Endodermal cell (in vitro differentiated cells): ENCODE results near the gene SON. TPM values are rescaled to one million over a fixed set of nuclear protein-coding genes. Genes with fewer than 3 reads are reported as not detected.
"Not testable (repeated sequence)": the region's sequence is repeated elsewhere in the genome, so short reads cannot be mapped to it uniquely, and the experiment has no call there.

Experiments used
- DNase-seq: peaks from one replicate; pipeline ENCODE4 v3.0.0-alpha.2; 2017
- H3K27ac ChIP-seq: 2 replicates; pipeline ENCODE4 v1.5.1; 2013; ENCODE audit warnings: mild to moderate bottlenecking, low read depth, low read length, moderate library complexity
- H3K27me3 ChIP-seq: 2 replicates; pipeline ENCODE4 v1.6.1; 2013; ENCODE audit warnings: mild to moderate bottlenecking, low read length, moderate library complexity; ENCODE audit not compliant: insufficient read depth, control insufficient read depth, poor library complexity, severe bottlenecking
- H3K36me3 ChIP-seq: 2 replicates; pipeline ENCODE4 v1.7.0; 2013; ENCODE audit warnings: mild to moderate bottlenecking, low read length, moderate library complexity; ENCODE audit not compliant: control insufficient read depth, insufficient read depth
- H3K4me1 ChIP-seq: one replicate; pipeline ENCODE4 v1.7.0; 2013; ENCODE audit warnings: low read length; ENCODE audit not compliant: control insufficient read depth, insufficient read depth
- H3K4me3 ChIP-seq: 2 replicates; pipeline ENCODE4 v1.5.1; 2013; ENCODE audit warnings: mild to moderate bottlenecking, low read length, moderate library complexity
- H3K9ac ChIP-seq: 2 replicates; pipeline ENCODE4 v1.6.1; 2013; ENCODE audit warnings: mild to moderate bottlenecking, low read length, moderate library complexity; ENCODE audit not compliant: poor library complexity, severe bottlenecking; ENCODE audit errors: extremely low read depth
- H3K9me3 ChIP-seq: 2 replicates; pipeline ENCODE4 v1.6.1; 2013; ENCODE audit warnings: mild to moderate bottlenecking, low read length, moderate library complexity; ENCODE audit not compliant: control insufficient read depth
- H3K27ac Mint-ChIP-seq: 2 replicates; pipeline ENCODE4 v1.8.0; 2020; ENCODE audit warnings: mixed read lengths
- H3K27me3 Mint-ChIP-seq: 2 replicates; pipeline ENCODE4 v1.8.0; 2021; ENCODE audit warnings: mild to moderate bottlenecking, mixed read lengths; ENCODE audit not compliant: insufficient read depth
- H3K36me3 Mint-ChIP-seq: 2 replicates; pipeline ENCODE4 v1.8.0; 2020; ENCODE audit warnings: low read depth, mixed read lengths
- H3K4me1 Mint-ChIP-seq: 2 replicates; pipeline ENCODE4 v1.8.0; 2020; ENCODE audit warnings: mixed read lengths
- H3K4me3 Mint-ChIP-seq: 2 replicates; pipeline ENCODE4 v1.8.0; 2020; ENCODE audit warnings: mild to moderate bottlenecking, moderate library complexity, mixed read lengths
- H3K9me3 Mint-ChIP-seq: 2 replicates; pipeline ENCODE4 v1.8.0; 2020; ENCODE audit warnings: mild to moderate bottlenecking, mixed read lengths
- WGBS, 2 experiments: methylation state at CpG; one replicate each; pipeline versions ENCODE4 v1.1.5 to v1.1.7; 2013; ENCODE audit warnings: missing lambda C conversion rate in 2 of 2, mixed read lengths in 1 of 2; ENCODE audit not compliant: insufficient coverage in 1 of 2, insufficient read length in 1 of 2; 5-methylcytosine and 5-hydroxymethylcytosine counted together
- total RNA-seq, 2 donors: library from RNA; stranded (reverse); fragmentation: NEBNext Ultra II Directional in 1 of 2; extraction: Animal tissue kit (Norgen Biotek cat#: 25700) in 1 of 2; gene quantifications; 2 replicates in 1 of 2; 3 replicates in 1 of 2; pipeline ENCODE4 v1.2.1, GENCODE V29; 2021
- TF ChIP-seq, protein P1 (sequence below): fragments of 200-600 bp; sonication (generic); conservative IDR thresholded peaks from 2 replicates; pipeline ENCODE4 v1.5.0; 2021; ENCODE audit warnings: antibody characterized with exemption, mild to moderate bottlenecking

The SON gene
- total RNA-seq, 2 donors from 2014 or later: 283 to 337 TPM

DNA sequence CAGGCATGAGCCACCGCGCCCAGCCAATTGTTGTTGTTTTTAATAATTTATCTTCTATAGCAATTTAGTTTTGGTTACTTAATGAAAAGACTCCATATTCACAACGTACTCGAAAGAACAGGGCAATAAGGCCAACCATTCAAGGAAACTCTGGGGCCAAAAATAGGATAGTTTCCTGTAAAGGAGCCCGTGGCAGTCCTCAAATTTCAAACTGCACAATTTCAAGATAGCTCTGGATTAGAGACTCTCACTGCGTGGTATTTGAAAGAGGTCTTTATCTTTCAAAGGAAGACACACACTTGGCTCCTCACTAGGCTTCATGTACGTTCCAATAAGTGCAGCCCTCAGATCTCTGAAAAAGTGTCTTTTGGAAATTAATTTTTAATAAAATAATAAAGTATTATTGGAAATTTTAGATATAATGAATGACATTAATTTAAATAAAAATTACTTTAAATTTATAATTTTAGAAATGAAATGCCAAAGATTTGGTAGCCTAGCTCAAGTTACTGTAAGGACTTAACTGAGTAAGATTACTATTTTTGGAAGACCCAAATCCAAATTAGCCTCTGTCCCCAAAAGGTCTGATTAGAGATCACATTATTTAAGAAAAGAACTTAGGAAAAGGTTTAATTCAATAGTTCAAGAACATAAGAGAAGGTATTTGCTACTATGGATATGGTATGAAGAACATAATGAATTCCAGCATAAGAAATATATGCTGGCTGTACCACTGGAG, 68.3 kb downstream of the SON start:
- H3K4me3 ChIP-seq: no peak overlapping the region
- H3K9ac ChIP-seq: no peak overlapping the region
- peaks cover 44% of the 10 kb centered on the region for H3K36me3 ChIP-seq
- 94 to 100% methylated on average over 2 to 5 of the region's 7 CpGs for WGBS, 2 experiments
- H3K9me3 ChIP-seq: no peaks in the 10 kb centered on the region
- no peak overlapping the region for H3K27ac Mint-ChIP-seq
- no peak overlapping the region for H3K27ac ChIP-seq
- no peaks in the 10 kb centered on the region for H3K27me3 ChIP-seq
- peaks cover 22% of the 10 kb centered on the region for H3K36me3 Mint-ChIP-seq
- TF ChIP-seq, protein P1, sequence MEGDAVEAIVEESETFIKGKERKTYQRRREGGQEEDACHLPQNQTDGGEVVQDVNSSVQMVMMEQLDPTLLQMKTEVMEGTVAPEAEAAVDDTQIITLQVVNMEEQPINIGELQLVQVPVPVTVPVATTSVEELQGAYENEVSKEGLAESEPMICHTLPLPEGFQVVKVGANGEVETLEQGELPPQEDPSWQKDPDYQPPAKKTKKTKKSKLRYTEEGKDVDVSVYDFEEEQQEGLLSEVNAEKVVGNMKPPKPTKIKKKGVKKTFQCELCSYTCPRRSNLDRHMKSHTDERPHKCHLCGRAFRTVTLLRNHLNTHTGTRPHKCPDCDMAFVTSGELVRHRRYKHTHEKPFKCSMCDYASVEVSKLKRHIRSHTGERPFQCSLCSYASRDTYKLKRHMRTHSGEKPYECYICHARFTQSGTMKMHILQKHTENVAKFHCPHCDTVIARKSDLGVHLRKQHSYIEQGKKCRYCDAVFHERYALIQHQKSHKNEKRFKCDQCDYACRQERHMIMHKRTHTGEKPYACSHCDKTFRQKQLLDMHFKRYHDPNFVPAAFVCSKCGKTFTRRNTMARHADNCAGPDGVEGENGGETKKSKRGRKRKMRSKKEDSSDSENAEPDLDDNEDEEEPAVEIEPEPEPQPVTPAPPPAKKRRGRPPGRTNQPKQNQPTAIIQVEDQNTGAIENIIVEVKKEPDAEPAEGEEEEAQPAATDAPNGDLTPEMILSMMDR: no peak
- no peaks in the 10 kb centered on the region for H3K27me3 Mint-ChIP-seq
- no peak for DNase-seq
- no peaks in the 10 kb centered on the region for H3K9me3 Mint-ChIP-seq
- H3K4me1 Mint-ChIP-seq: no peaks in the 10 kb centered on the region
- H3K4me1 ChIP-seq: no peaks in the 10 kb centered on the region
- no peak overlapping the region for H3K4me3 Mint-ChIP-seq

DNA sequence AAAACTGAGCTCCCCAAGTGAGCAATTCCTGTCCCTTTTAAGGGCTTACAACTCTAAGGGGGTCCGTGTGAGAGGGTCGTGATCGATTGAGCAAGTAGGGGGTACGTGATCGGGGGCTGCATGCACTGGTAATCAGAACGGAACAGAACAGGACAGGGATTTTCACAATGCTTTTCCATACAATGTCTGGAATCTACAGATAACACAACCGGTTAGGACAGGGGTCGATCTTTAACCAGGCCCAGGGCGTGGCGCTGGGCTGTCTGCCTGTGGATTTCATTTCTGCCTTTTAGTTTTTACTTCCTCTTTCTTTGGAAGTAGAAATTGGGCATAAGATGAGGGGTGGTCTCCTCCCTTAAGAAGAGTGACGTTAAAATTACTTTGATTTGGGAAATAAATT, 74.7 kb downstream of the SON start:
- not testable (repeated sequence) for H3K27me3 ChIP-seq, H3K4me1 ChIP-seq, DNase-seq, H3K27me3 Mint-ChIP-seq, H3K9me3 ChIP-seq, H3K9me3 Mint-ChIP-seq, H3K27ac Mint-ChIP-seq, H3K27ac ChIP-seq, H3K9ac ChIP-seq, H3K4me1 Mint-ChIP-seq, H3K4me3 Mint-ChIP-seq, H3K4me3 ChIP-seq
- peaks cover 50% of the 10 kb centered on the region for H3K36me3 Mint-ChIP-seq
- peaks cover 49% of the 10 kb centered on the region for H3K36me3 ChIP-seq
- WGBS, 2 experiments: 99% methylated on average over 11 of the region's 11 CpGs; no CpG with 5 or more reads in 1 of the 2 experiments

DNA sequence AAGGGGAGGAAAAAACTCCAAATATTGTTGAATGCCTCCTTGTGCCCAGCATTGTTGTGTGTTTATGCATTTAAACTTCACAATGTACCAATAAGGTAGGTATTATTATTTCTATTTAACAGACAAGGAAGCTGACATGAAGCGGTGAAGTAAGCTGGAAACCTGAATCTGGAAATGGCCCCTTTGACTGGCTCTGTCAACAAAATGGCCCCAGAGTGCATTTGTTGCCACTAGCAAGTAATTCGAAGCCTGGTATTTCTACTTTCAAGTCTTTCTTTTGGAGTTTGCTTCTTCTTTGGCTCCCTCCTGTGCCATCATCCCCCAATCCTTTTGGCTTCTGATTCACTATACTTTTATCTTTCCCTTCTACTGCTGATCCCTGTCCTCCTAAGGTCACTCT, 75.6 kb downstream of the SON start:
- H3K9me3 ChIP-seq: no peaks in the 10 kb centered on the region
- Mint-ChIP-seq H3K36me3 (peaks cover 52% of the 10 kb centered on the region), H3K4me3 (no peak overlapping the region), H3K27ac (no peak overlapping the region), H3K9me3 (peaks cover 7% of the 10 kb centered on the region), H3K27me3 (no peaks in the 10 kb centered on the region), H3K4me1 (peaks cover 7% of the 10 kb centered on the region)
- no peaks in the 10 kb centered on the region for H3K4me1 ChIP-seq
- no peak overlapping the region for H3K9ac ChIP-seq
- no peak for DNase-seq
- H3K4me3 ChIP-seq: no peak overlapping the region
- no peaks in the 10 kb centered on the region for H3K27me3 ChIP-seq
- TF ChIP-seq, protein P1: no peak
- peak overlapping the region; percentile 9 for H3K27ac ChIP-seq
- H3K36me3 ChIP-seq: peaks cover 44% of the 10 kb centered on the region
- WGBS, 2 experiments: 83 to 94% methylated on average over 2 of the region's 2 CpGs

DNA sequence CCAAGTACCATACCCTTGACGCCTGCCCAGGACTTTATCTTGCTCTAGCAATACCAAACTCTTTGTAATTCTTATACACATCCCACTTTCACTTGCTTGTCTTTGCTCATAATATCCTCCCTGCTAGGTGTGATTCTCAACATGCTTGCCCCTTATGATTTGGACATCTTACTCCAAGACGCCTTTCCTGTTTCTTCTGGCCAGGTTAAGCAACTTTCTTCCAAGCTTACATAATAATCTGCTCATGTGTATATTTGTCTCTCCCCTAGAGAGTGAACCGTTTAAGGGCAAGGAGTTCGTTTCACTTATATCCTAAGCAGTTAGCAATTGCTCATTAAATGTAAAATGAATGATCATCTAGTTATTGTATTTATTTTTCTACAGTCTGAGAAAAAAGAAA, 76.9 kb downstream of the SON start:
- WGBS, 2 experiments: 90 to 91% methylated on average over 2 to 4 of the region's 4 CpGs
- Histone ChIP-seq H3K27me3 (no peaks in the 10 kb centered on the region), H3K36me3 (peaks cover 50% of the 10 kb centered on the region), H3K27ac (no peak overlapping the region), H3K9me3 (no peaks in the 10 kb centered on the region), H3K4me3 (no peak overlapping the region), H3K4me1 (no peaks in the 10 kb centered on the region), H3K9ac (no peak overlapping the region)
- no peak overlapping the region for H3K4me3 Mint-ChIP-seq
- H3K36me3 Mint-ChIP-seq: peaks cover 56% of the 10 kb centered on the region
- H3K9me3 Mint-ChIP-seq: peaks cover 7% of the 10 kb centered on the region
- TF ChIP-seq, protein P1: no peak
- no peak overlapping the region for H3K27ac Mint-ChIP-seq
- DNase-seq: no peak
- H3K27me3 Mint-ChIP-seq: no peaks in the 10 kb centered on the region
- H3K4me1 Mint-ChIP-seq: peaks cover 7% of the 10 kb centered on the region
